GM18502 (cell line): ENCODE measurements around the gene MUC5B.
"Not testable (repeated sequence)": the region's sequence is repeated elsewhere in the genome, so short reads cannot be mapped to it uniquely, and the experiment has no call there.

Experiments used
- ATAC-seq: cut with Tn5 transposase; IDR thresholded peaks from one replicate; pipeline ENCODE4 v1.9.1; 2021; ENCODE audit warnings: mild to moderate bottlenecking; ENCODE audit not compliant: unreplicated experiment, poor library complexity

MUC5B gene

GRCh38 chr11:1260620-1261019, 37.8 kb downstream of the MUC5B start:
- ATAC-seq, result no peak

GRCh38 chr11:1261241-1262071, 38.6 kb downstream of the MUC5B start:
- ATAC-seq, result no peak

- peak; percentile 83 for ATAC-seq
Observed at GRCh38 chr11:1262172-1263006, 39.5 kb downstream of the MUC5B start.

- ATAC-seq, result no peak
Observed at GRCh38 chr11:1263010-1263409, 40.1 kb downstream of the MUC5B start.

GRCh38 chr11:1264444-1264843, 41.6 kb downstream of the MUC5B start:
- ATAC-seq, result not testable (repeated sequence)

GRCh38 chr11:1265480-1265879, 42.6 kb downstream of the MUC5B start:
- not testable (repeated sequence) for ATAC-seq

- ATAC-seq, result not testable (repeated sequence)
Observed at GRCh38 chr11:1266976-1267375, 44.1 kb downstream of the MUC5B start.

- no peak for ATAC-seq
Observed at GRCh38 chr11:1267441-1268100, 44.7 kb downstream of the MUC5B start.

GRCh38 chr11:1269957-1270356, 47.1 kb downstream of the MUC5B start:
- no peak for ATAC-seq

GRCh38 chr11:1270476-1270875, 47.6 kb downstream of the MUC5B start:
- ATAC-seq, result no peak

GRCh38 chr11:1271002-1271401, 48.1 kb downstream of the MUC5B start:
- ATAC-seq, result no peak

- ATAC-seq, result no peak
Observed at GRCh38 chr11:1271406-1271805, 48.5 kb downstream of the MUC5B start.

GRCh38 chr11:1271927-1272326, 49.1 kb downstream of the MUC5B start:
- ATAC-seq, result no peak

- no peak for ATAC-seq
Observed at GRCh38 chr11:1272531-1272930, 49.7 kb downstream of the MUC5B start.

- ATAC-seq, result no peak
Observed at GRCh38 chr11:1274501-1274900, 51.6 kb downstream of the MUC5B start.

GRCh38 chr11:1275021-1275420, 52.2 kb downstream of the MUC5B start:
- no peak for ATAC-seq

- no peak for ATAC-seq
Observed at GRCh38 chr11:1276041-1276790, 53.4 kb downstream of the MUC5B start.

- ATAC-seq, result no peak
Observed at GRCh38 chr11:1276866-1277615, 54.2 kb downstream of the MUC5B start.

GRCh38 chr11:1277936-1278512, 55.2 kb downstream of the MUC5B start:
- no peak for ATAC-seq
